Fibroblast of skin of right biceps (primary cell): ENCODE measurements around the gene COL4A5.
"Not testable (repeated sequence)": the region's sequence is repeated elsewhere in the genome, so short reads cannot be mapped to it uniquely, and the experiment has no call there.

Experiments used
- DNase-seq: peaks from one replicate; pipeline ENCODE4 v3.0.0-alpha.2; 2013

The COL4A5 gene

GRCh38 chrX:108439426-108439942 lies at the start of gene COL4A5:
Gene COL4A5 (plus strand): TSS chrX:108439838. CDS start chrX:108440126, 288 bp downstream.
- peak; percentile 86 for DNase-seq

- DNase-seq: not testable (repeated sequence)
Measured at GRCh38 chrX:108390976-108391717, 48.5 kb upstream of the COL4A5 start.

- peak; percentile 25 for DNase-seq
Measured at GRCh38 chrX:108396188-108396891, 43.3 kb upstream of the COL4A5 start.

DNA sequence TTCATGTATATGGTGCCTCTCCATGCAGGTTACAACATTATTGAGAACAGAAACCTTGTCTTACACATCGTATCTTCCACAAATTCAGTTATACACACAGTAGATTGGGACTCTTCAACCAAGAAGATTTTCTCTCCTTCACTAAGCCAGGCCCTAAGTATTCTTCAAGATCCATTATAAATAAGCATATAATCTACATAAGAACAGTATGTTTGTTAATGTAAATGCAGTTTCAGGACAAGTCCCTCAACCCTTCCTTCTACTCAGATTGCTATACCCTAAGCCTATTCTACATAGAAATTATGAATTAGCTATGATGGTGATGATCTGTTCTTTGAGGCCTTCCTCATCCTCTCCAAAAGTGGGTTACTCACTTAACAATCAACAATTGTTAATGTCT lies 42.7 kb upstream of the COL4A5 start:
- DNase-seq: no peak

DNA sequence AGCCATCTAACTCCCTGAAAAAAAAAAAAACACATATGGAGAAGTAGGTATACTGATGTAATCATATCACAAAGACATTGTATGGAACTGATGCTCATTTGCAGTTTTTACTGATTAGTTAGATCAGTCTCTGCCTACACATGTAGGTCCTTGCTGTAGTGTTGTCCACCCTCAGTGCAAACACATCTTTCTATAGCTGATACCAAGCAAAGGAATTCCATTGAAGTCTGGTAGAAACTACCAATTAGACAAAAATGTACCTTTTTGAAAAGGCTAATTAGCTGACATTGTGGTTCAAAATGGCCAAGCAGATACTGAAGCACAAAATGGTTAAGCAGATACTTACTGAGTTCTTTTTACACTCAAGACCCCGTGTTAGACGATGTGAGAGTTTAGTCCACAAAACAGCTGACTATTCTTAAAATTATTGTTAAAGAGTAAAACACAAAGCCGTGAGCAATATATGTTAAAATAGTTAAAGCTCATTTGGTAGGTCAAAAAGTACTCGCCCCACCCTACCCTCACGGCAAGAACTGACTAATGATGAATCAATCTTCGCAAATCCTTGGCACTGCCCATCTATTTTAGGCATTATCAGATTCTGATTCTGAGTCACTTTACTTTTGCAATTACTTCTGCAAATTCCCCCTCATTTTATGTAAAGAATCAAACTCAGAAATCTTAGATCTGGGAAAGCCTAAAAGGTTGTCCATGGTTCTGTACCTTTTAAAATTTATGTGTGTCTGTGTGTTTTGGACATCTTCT lies 41.8 kb upstream of the COL4A5 start:
- DNase-seq: peak; percentile 20

GRCh38 chrX:108399418-108400165 lies 40.0 kb upstream of the COL4A5 start:
- peak; percentile 39 for DNase-seq

DNA sequence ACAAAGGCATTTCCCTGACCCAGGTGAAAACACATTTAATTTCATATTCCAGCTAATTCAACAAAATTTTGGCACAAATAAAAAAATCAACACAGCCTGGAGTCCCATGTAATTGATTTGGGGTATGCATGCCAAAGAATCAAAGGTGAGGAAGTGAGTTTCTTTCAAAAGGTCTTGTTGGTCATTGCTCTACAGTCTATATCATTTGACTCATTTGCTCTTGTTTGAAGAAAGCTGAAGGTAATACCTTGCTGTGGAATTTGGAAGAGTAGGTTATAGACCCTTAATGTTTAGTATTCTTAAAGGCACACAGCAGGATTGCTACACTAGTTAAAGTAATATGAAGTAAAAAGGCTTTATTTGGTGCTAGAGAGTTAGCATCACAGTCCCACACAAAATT lies 26.9 kb upstream of the COL4A5 start:
- DNase-seq: no peak

DNA sequence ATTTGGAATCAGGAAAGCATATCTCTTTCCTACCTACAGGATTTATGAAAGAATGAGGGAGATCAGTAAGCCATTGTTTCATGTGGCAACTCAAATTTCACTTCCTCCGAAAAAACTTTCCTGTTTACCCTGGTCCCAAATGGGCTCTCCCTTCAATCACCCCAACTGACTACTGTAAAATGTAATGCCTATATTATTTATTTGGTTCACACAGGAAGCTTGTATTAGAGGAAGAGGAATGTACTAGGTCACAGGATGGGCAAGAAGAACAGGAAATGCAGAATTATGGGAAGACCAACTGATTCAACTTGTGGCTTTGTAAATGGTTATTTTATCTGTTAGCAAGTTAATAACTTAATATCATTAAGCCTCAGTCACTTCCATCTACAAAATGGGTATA lies 24.5 kb upstream of the COL4A5 start:
- DNase-seq: no peak

DNA sequence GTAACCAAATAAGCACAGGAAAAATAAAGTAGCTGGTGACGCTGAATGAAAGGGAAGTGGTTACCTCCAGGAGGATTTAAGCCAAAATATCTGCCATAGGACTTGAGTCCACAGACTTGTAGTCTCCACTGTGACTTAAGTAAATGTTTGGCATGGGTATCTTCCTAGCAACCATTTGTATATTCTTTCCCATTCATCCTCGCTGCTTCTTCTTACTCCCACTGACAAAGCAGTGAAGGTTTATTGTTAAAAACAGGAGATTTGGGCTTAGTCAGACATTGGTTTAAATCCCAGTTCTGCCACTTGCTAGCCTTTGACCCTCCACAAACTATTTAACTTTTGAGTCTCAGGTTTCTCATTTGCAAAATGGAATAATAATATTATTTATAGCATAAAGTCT lies 23.7 kb upstream of the COL4A5 start:
- no peak for DNase-seq

- DNase-seq: no peak
Measured at GRCh38 chrX:108417257-108417656, 22.4 kb upstream of the COL4A5 start.

DNA sequence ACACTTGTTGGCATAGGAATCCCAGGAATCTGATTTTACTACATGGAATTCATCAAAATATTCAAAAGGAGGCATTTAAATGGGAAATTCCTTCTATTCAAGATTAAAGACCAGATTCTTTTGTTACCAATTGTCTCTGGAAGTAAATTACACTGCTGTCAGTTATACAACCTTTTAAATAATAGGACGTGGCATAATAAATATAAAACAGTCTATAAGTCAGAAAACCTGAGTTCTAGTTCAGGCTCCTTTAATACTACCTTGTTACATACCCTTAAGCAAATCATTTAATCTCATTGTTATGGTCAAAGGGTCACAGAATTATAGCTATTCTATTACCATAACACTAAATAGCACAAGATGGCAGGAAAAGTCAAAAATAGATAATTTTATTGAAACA lies 20.2 kb upstream of the COL4A5 start:
- no peak for DNase-seq

- DNase-seq: no peak
Measured at GRCh38 chrX:108420481-108420880, 19.2 kb upstream of the COL4A5 start.

GRCh38 chrX:108426262-108426661 lies 13.4 kb upstream of the COL4A5 start:
- DNase-seq: no peak

GRCh38 chrX:108435261-108435660 lies 4.4 kb upstream of the COL4A5 start:
- DNase-seq: no peak

DNA sequence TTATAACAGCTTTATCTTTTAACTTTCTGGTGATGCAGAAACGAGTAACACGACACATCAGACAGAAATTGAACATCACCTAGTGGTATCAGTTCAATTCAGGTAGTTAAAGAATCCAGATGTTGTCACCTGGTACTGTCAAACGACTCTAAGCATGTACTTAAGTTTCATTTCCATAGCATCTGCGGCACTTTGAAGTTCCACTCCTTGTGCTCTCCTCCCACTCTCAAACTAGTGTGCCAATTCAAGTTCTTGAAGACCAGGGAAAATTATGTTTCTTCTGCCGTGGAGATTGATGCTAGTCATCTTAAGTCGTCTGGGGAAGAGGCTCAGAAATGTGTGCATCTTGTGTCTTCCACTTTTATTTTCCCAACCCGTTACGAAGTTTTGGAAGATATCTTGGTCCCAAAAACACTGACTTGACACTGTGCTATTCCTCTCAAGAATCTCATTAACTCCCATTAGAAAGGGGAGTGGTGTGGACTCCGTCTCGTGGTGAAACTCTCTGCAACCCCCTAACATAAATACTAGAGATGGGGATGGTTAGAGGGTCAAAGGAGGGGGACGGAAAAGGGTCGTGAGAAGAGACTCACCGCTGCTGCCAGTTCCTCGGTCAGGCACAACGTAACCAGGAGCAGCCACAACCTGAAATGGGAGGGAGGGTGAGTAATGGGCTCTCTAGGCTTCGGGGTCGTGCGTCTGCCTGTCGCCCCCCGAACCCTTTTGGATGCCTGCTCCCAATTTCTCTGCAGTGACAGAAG lies 2.1 kb upstream of the COL4A5 start:
- DNase-seq: no peak

DNA sequence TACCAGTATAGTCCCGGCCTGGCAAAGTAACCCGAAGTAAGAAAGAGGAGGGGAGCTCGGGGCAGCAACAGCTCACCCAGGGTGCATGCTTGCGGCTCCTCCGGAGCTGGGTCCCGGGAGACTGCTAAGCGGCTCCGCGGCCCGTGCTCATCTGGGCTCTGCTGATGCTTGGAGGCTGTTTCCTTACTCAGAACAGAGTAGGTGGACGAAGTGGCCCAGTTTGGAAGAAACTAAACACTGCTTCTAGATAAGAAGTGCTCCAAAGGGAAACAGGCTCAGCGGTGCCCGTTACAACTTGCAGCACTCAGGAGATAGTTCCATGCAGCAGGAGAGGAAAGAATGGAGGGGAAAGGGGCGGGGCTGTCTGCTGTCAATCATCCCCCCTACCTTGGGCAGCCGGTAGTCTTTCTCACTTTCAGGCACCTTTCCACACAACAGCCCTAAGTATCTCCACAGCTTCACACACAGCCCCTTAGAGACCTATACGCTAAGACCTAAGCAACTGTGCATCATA lies 1.5 kb upstream of the COL4A5 start, which contains the start of gene COL4A6:
Gene COL4A6 (minus strand): TSS at position 313 of the 514 bp plus-strand sequence. CDS start 226 bp downstream, at position 87.
- no peak for DNase-seq

GRCh38 chrX:108439961-108440696 lies 491 bp downstream of the COL4A5 start:
- DNase-seq: peak; percentile 26

GRCh38 chrX:108442901-108443464 lies 3.3 kb downstream of the COL4A5 start:
- no peak for DNase-seq

GRCh38 chrX:108447303-108447702 lies 7.7 kb downstream of the COL4A5 start:
- no peak for DNase-seq

- no peak for DNase-seq
Measured at GRCh38 chrX:108453841-108454240, 14.2 kb downstream of the COL4A5 start.
